ENCODE measurements around the gene CHST1. TPM values are rescaled to one million over a fixed set of nuclear protein-coding genes. Genes with fewer than 3 reads are reported as not detected.

CHST1 gene
- total RNA-seq, 1 donor from 2014 or later: 59.2 TPM

DNA sequence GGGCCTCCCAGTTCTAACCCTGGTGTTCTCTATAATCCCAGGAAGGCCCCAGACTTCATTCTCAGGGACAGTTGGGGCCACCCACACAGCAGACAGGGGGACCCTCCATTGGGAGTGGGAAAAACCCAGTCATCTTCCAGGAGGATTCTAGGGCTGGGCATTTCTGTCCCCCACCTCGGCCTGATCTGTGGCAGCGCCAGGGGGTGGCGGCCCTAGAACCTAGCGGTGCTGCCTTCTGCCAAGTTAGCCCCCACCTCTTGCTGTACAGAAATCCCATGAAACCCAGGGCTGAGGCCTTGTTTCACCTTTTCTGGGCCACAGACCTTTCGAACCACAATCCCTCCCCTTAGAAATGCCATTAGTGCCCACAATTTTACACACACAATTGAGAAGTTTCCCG lies 9.6 kb downstream of the CHST1 start:
- no peak for DNase-seq
- Mint-ChIP-seq H3K27me3 (ENCODE audit: unreplicated experiment) (peaks cover 6% of the 10 kb centered on the region), H3K4me1 (ENCODE audit: low read depth, unreplicated experiment) (peaks cover 52% of the 10 kb centered on the region), H3K36me3 (ENCODE audit: unreplicated experiment) (no peaks in the 10 kb centered on the region), H3K9me3 (ENCODE audit: unreplicated experiment) (peaks cover 11% of the 10 kb centered on the region), H3K4me3 (ENCODE audit: unreplicated experiment) (peak overlapping the region; percentile 50), H3K27ac (ENCODE audit: unreplicated experiment) (no peak overlapping the region)
- TF ChIP-seq CTCF (IDR thresholded peaks at IDR 0.05; ENCODE audit: partially characterized antibody, unreplicated experiment): no peak

DNA sequence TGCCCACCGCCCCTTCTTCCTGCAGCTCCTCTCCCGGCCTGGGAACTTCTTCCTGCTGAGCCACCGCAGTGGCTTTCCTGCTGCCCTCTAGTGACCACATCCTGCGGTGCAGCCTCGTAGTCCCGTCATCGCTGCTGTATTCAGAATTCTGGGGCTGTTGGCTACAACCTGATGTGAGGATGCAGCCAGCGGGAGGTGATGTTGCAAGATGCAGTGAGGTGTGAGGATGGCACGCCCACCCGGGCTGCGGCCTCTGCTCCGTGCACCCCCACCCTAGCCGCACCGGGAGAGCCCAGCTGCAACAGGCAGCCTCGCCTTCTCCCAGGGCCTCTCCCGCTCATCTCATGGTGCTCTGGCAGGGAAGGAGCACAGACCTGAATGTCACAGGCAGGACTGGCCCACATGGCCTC lies 10.1 kb downstream of the CHST1 start:
- DNase-seq: peak; percentile 94
- Mint-ChIP-seq H3K9me3 (ENCODE audit: unreplicated experiment) (peaks cover 11% of the 10 kb centered on the region), H3K36me3 (ENCODE audit: unreplicated experiment) (no peaks in the 10 kb centered on the region), H3K27me3 (ENCODE audit: unreplicated experiment) (peaks cover 9% of the 10 kb centered on the region), H3K27ac (ENCODE audit: unreplicated experiment) (peak overlapping the region; percentile 33), H3K4me3 (ENCODE audit: unreplicated experiment) (peak overlapping the region; percentile 30), H3K4me1 (ENCODE audit: low read depth, unreplicated experiment) (peaks cover 48% of the 10 kb centered on the region)
- peak; percentile 94 for TF ChIP-seq CTCF (IDR thresholded peaks at IDR 0.05; ENCODE audit: partially characterized antibody, unreplicated experiment)

DNA sequence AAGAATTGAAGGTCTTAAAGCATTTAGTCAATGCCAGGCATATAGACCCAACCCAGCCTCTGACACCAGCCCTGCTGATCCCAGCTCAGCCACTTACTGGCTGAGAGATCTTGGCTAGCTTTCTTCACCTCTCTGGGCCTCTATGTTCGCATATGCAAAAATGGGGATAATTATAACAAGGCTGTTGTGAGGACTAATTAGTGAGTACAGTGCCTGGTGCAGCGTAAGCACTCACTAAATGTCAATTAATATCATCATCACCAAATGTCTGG lies 10.5 kb downstream of the CHST1 start:
- H3K9me3 Mint-ChIP-seq (ENCODE audit: unreplicated experiment): peaks cover 11% of the 10 kb centered on the region
- peaks cover 10% of the 10 kb centered on the region for H3K27me3 Mint-ChIP-seq (ENCODE audit: unreplicated experiment)
- TF ChIP-seq CTCF (IDR thresholded peaks at IDR 0.05; ENCODE audit: partially characterized antibody, unreplicated experiment): no peak
- H3K27ac Mint-ChIP-seq (ENCODE audit: unreplicated experiment): no peak overlapping the region
- no peaks in the 10 kb centered on the region for H3K36me3 Mint-ChIP-seq (ENCODE audit: unreplicated experiment)
- peak overlapping the region; percentile 30 for H3K4me3 Mint-ChIP-seq (ENCODE audit: unreplicated experiment)
- H3K4me1 Mint-ChIP-seq (ENCODE audit: low read depth, unreplicated experiment): peaks cover 44% of the 10 kb centered on the region
- no peak for DNase-seq

- DNase-seq: no peak
- Mint-ChIP-seq H3K36me3 (ENCODE audit: unreplicated experiment) (no peaks in the 10 kb centered on the region), H3K27me3 (ENCODE audit: unreplicated experiment) (peaks cover 10% of the 10 kb centered on the region), H3K9me3 (ENCODE audit: unreplicated experiment) (peaks cover 11% of the 10 kb centered on the region), H3K27ac (ENCODE audit: unreplicated experiment) (peak overlapping the region; percentile 28), H3K4me3 (ENCODE audit: unreplicated experiment) (no peak overlapping the region), H3K4me1 (ENCODE audit: low read depth, unreplicated experiment) (peaks cover 39% of the 10 kb centered on the region)
- no peak for TF ChIP-seq CTCF (IDR thresholded peaks at IDR 0.05; ENCODE audit: partially characterized antibody, unreplicated experiment)
Observed at GRCh38 chr11:45654231-45655011, 11.0 kb downstream of the CHST1 start.

DNA sequence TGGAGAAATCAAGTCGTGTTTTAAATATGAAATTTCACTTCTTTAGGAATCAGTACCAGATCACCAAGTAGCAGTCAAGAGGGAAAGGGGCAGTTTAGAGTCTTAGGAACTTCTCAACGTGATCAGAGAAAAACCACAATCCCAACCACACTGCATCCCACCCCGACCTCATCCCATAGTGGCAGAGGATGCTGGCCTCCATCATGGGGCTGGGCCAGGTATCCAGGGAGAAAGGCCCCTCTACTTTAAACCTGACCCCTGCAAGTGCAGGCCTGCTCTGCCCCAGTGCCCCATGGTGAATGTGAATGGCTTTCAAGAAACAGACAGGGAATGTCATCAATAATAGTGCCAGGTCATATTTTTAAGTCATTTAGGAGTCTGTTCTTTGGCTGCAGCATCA lies 12.1 kb downstream of the CHST1 start:
- H3K4me1 Mint-ChIP-seq (ENCODE audit: low read depth, unreplicated experiment): peaks cover 40% of the 10 kb centered on the region
- no peak for TF ChIP-seq CTCF (IDR thresholded peaks at IDR 0.05; ENCODE audit: partially characterized antibody, unreplicated experiment)
- H3K9me3 Mint-ChIP-seq (ENCODE audit: unreplicated experiment): peaks cover 12% of the 10 kb centered on the region
- H3K27ac Mint-ChIP-seq (ENCODE audit: unreplicated experiment): no peak overlapping the region
- DNase-seq: no peak
- H3K36me3 Mint-ChIP-seq (ENCODE audit: unreplicated experiment): peaks cover 5% of the 10 kb centered on the region
- no peak overlapping the region for H3K4me3 Mint-ChIP-seq (ENCODE audit: unreplicated experiment)
- peaks cover 10% of the 10 kb centered on the region for H3K27me3 Mint-ChIP-seq (ENCODE audit: unreplicated experiment)
